Fibroblast of gingiva (primary cell): Measurements from ENCODE around the gene ERN2.
"Not testable (repeated sequence)": the region's sequence is repeated elsewhere in the genome, so short reads cannot be mapped to it uniquely, and the experiment has no call there.

Source experiments
- DNase-seq: peaks from one replicate; pipeline ENCODE4 v3.0.0-alpha.2; 2011; ENCODE audit warnings: low read depth

The ERN2 gene

DNA sequence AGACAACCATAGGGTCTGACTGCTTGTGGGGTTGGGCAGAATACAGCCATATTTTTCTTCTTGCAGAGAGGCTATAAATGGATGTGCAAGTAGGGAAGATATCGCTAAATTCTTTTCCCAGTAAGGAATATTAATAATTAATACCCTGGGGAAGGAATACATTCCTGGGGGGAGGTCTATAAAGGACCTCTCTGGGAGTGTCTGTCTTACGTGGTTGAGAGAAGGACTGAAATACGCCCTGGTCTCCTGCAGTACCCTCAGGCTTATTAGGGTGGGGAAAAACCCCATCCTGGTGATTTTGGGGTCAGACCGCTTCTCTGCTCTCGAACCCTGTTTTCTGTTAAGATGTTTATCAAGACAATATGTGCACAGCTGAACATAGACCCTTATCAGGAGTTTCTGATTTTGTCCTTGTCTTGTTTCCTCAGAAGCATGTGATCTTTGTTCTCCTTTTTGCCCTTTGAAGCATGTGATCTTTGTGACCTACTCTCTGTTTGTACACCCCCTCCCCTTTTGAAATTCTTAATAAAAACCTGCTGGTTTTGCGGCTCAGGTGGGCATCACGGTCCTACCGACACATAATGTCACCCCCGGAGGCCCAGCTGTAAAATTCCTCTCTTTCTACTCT is 9.7 kb upstream of the ERN2 start:
- DNase-seq = not testable (repeated sequence)

DNA sequence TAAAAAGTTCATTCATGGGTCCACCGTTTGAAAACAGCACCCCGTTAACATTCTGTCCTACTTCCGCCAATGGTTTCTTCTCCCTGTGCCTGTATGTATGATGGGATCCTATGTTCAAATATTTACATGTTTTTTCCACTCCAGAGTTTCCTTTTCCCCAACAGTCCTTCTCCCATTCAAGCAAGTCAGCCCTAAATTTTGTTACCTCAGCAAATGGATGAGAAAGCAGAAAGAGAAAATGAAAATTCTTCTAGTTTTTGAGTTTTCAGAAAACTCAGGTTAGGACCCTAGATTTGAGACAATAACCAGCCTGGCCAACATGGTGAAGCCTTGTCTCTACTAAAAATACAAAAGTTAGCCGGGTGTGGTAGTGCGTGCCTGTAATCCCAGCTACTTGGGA is 3.5 kb upstream of the ERN2 start:
- no peak for DNase-seq

- no peak for DNase-seq
Measured at GRCh38 chr16:23711785-23712184, 1.2 kb downstream of the ERN2 start.

DNA sequence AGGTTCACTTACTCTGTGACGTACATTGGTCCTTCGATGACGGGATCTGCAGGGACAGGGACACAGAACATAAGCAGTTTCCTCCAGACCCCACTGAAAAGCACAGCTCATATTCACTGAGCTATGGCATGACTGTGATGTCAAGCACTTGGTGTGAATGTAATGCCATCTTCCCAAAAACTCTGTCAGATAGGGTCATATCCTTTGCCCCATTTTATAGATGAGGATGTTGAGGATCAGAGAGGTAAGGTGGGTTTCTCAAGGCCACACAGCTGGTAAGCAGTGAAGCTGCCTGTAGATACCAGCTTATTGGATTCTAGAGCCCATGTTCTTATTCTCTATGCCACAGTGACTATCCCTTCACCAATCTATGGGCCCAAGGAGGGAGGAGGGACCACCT is 2.5 kb downstream of the ERN2 start:
- no peak for DNase-seq

- no peak for DNase-seq
Measured at GRCh38 chr16:23710008-23710407, 3.0 kb downstream of the ERN2 start.

DNA sequence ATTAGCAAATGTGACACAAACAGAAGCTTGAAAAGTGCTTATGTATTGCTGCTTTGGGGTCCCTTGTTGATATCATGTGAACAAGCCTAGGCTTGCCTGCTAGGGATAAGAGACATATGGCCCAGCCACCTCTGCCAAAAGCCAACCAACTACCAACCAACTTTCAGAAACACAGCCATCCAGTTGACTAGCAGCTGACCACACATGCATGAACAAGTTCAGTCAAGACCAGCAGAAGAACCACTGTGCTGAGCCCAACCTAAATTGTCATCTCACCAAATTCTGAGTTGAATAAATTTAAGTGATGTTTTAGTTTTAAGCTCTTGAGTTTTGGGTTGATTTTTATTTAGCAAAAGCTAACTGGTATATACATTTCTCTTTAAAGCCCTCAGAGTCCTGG is 3.5 kb downstream of the ERN2 start:
- DNase-seq = no peak

GRCh38 chr16:23706439-23706838 is 6.6 kb downstream of the ERN2 start:
- no peak for DNase-seq

GRCh38 chr16:23705517-23705902 is 7.5 kb downstream of the ERN2 start:
- no peak for DNase-seq

DNA sequence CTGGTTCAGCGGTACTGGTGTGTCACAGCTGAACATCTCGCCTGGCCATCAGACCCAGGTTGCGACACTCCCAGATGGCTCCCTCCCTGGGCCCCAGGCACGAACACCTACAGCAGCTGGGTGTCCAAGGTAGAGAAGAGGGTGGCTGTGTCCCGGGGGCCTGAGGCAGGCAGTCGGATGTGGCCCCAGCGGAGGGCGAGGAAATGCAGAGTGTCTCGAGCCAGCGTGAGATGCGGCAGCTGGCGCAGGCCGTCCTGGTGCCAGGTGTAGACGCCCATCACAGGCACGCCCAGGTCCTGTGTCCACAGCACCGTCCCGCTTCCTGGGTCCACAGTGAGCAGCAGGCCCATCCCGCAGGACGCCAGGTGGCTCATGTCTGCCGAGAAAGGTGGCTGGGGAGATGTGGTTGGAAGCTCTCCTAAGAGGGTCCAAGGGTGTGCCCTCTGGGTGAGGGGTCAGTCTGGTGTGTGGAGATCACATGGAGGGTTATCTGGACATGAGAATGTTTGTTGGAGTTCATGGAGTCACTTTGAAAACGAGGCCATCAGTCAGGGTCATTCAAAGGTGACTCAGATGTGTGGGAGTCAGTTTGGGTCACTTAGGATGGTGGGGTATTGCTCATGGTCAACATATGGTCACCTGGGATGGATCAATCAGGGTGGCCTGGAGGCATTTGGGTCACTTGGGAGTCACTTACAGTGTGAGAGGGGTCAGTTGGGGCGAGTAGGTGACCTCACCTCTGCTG is 8.1 kb downstream of the ERN2 start:
- DNase-seq = no peak

GRCh38 chr16:23702951-23703350 is 10.1 kb downstream of the ERN2 start:
- DNase-seq = no peak

- no peak for DNase-seq
Measured at GRCh38 chr16:23701045-23701444, 12.0 kb downstream of the ERN2 start.

- no peak for DNase-seq
Measured at GRCh38 chr16:23700509-23700908, 12.5 kb downstream of the ERN2 start.

DNA sequence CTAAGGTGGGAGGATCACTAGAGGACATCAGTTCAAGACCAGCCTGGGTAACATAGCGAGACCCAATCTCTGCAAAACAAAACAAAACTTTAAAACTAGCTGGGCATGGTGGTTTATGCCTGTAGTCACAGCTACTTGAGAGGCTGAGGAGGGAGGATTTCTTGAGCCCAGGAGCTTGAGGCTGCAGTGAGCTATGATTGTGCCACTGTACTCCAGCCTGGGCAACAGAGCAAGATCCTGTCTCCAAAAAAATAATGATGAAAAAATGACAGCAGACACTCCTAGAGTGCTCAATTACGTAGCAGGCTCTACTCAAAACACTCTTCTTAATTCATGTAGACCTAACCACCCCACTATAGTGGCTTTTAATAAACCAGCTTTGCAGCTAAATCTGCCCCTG is 12.9 kb downstream of the ERN2 start:
- DNase-seq = no peak

GRCh38 chr16:23699100-23699499 is 13.9 kb downstream of the ERN2 start:
- DNase-seq = no peak

DNA sequence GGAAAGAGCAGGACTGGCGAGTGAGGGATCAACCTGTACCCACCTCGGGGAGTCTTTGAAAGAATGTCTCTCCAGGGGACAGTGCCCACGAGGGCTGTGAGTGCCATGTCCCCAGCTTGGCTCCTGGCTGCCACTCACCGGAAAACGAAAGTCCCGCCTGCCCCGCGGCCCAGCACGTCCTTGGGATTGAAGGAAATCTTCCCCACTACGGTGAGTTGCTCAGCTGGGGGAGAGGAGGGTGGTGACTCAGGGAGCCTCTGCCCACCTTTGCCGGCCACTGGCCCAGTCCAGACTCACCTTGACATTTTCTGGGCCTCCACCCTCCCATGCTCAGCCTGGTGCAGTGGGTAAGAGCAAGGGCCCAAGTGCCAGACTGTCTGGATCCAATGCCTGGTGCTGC is 17.3 kb downstream of the ERN2 start:
- no peak for DNase-seq

DNA sequence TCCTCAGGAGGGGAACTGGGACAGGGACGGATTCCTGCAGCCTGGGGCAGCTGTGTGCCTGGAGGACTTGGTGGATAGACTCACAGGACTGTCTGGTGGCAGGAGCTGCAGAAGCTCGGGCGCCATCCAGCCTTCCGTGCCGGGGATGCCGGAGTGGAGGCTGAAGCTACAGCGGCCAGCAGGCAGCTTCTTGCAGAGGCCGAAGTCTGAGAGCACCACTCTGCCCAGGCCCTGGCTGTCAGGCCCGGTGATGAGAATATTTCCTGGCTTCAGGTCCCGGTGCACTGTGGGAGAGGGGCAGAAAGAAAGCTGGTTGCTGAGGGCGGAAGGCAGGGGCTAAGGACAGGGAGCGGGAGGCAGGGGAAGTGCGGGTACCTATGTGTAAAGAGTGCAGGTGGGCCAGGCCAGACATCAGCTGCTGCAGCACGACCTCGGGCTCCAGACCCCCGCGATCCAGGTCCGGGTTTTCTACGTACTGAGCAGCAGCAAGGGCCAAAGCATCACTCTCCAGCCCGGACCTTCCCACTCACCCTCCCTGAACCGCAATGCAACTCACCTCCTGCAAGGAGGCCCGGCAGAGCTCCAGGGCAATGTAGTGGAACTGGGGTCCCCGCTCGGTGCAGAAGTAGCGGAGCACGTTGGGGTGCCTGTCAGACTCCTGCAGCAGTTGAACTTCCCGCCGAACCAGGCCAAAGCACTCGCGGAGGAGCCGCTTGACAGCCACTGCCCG is 18.2 kb downstream of the ERN2 start:
- no peak for DNase-seq

DNA sequence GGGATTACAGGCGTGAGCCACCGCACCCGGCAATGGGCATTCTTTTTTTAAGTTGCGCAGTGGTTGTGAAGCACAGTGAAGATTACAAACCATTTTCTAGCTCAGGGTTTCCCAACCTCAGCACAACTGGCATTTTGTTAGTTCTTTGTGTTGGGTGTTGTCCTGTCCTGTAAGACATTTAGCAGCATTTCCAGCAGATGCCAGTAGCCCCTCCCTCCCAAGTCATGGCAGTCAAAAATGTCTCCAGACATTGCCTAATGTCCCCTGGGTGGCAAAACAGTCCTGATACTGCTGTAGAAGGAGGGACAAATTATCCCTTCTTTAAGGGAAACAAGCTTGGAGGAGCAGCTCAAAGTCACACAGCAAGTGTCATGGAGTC is 18.8 kb downstream of the ERN2 start:
- peak; percentile 24 for DNase-seq

GRCh38 chr16:23692190-23692837 is 20.7 kb downstream of the ERN2 start:
- DNase-seq = peak; percentile 81

GRCh38 chr16:23691483-23692189 is 21.4 kb downstream of the ERN2 start:
- DNase-seq = peak; percentile 84

GRCh38 chr16:23690771-23691482 is 22.1 kb downstream of the ERN2 start:
- no peak for DNase-seq

DNA sequence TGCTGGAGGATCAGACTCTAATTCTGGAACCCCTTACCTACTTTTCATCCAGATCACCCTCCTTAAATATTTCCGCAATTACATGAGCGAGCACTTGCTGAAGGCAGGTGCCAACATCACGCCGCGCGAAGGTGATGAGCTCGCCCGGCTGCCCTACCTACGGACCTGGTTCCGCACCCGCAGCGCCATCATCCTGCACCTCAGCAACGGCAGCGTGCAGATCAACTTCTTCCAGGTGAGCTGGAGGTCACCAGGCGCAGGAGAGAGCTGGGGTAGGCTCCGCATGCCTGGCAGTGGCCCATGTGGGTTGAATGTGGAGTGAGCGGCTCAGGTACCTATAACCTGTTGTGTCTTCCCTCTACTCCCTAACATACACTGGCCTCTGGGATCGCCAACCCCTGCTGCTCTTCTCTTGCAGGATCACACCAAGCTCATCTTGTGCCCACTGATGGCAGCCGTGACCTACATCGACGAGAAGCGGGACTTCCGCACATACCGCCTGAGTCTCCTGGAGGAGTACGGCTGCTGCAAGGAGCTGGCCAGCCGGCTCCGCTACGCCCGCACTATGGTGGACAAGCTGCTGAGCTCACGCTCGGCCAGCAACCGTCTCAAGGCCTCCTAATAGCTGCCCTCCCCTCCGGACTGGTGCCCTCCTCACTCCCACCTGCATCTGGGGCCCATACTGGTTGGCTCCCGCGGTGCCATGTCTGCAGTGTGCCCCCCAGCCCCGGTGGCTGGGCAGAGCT is 23.4 kb downstream of the ERN2 start:
- DNase-seq = no peak
